PC-9 (cell line): ENCODE data around the gene LEKR1. TPM values are rescaled to one million over a fixed set of nuclear protein-coding genes. Genes with fewer than 3 reads are reported as not detected.

ENCODE experiments used
- BruUV-seq: library from RNA; stranded (reverse); fragments of 400-500 nt; replicated peaks from 2 replicates; lab custom pipeline; 2021; lab: Mats Ljungman, UMichigan
- CTCF ChIA-PET: fragments of 300-600 bp; sonication (Branson Sonifier 250); formaldehyde crosslinking; loops from one replicate; lab custom pipeline; 2022; ENCODE audit warnings: antibody characterized with exemption; lab: Charles Lee
- POLR2A ChIA-PET: fragments of 300-600 bp; sonication (Branson Sonifier 250); formaldehyde crosslinking; loops from one replicate; lab custom pipeline; 2022; ENCODE audit warnings: antibody characterized with exemption; ENCODE audit not compliant: unreplicated experiment; lab: Charles Lee
- DNase-seq, 2 experiments: peaks; one replicate each; pipeline versions ENCODE4 v3.0.0 to v3.0.0-alpha.2; 2015 to 2022; ENCODE audit warnings: mixed read lengths in 1 of 2
- H2AFZ ChIP-seq: fragments of 200-600 bp; sonication (generic); 2 replicates; pipeline ENCODE4 v1.8.1; 2017; ENCODE audit warnings: antibody characterized with exemption
- H3F3A ChIP-seq: fragments of 200-600 bp; sonication (generic); 2 replicates; pipeline ENCODE4 v1.8.1; 2017; ENCODE audit warnings: antibody characterized with exemption, mild to moderate bottlenecking, low read depth; ENCODE audit not compliant: insufficient read depth
- H3K27ac ChIP-seq: fragments of 200-600 bp; sonication (generic); 2 replicates; pipeline ENCODE4 v1.6.1; 2016; ENCODE audit warnings: mixed run types
- H3K27me3 ChIP-seq: fragments of 200-600 bp; sonication (generic); 2 replicates; pipeline ENCODE4 v1.6.1; 2016; ENCODE audit warnings: low read depth, mixed run types; ENCODE audit not compliant: insufficient read depth
- H3K36me3 ChIP-seq: fragments of 200-600 bp; sonication (generic); 2 replicates; pipeline ENCODE4 v1.6.1; 2016; ENCODE audit warnings: low read depth, mixed run types
- H3K4me1 ChIP-seq: fragments of 200-600 bp; sonication (generic); replicated peaks from 2 replicates; pipeline ENCODE4 v1.6.1; 2016; ENCODE audit warnings: mixed run types; ENCODE audit not compliant: insufficient read depth
- H3K4me2 ChIP-seq: fragments of 200-600 bp; sonication (generic); 2 replicates; pipeline ENCODE4 v1.6.1; 2017; ENCODE audit warnings: mixed run types
- H3K4me3 ChIP-seq: fragments of 200-600 bp; sonication (generic); 2 replicates; pipeline ENCODE4 v1.6.1; 2016; ENCODE audit warnings: mixed run types
- H3K79me2 ChIP-seq: fragments of 200-600 bp; sonication (generic); 2 replicates; pipeline ENCODE4 v1.6.1; 2017; ENCODE audit warnings: low read depth, mixed run types
- H3K9me2 ChIP-seq: fragments of 200-600 bp; sonication (generic); 2 replicates; pipeline ENCODE4 v1.8.1; 2017; ENCODE audit warnings: mild to moderate bottlenecking; ENCODE audit not compliant: insufficient read depth
- H3K9me3 ChIP-seq: fragments of 200-600 bp; sonication (generic); 2 replicates; pipeline ENCODE4 v1.8.1; 2016; ENCODE audit warnings: low read depth; ENCODE audit not compliant: insufficient read depth
- H4K20me1 ChIP-seq: fragments of 200-600 bp; sonication (generic); 2 replicates; pipeline ENCODE4 v1.8.1; 2017; ENCODE audit not compliant: insufficient read depth
- CTCF ChIP-seq: fragments of 200-600 bp; sonication (generic); conservative IDR thresholded peaks from 2 replicates; pipeline ENCODE4 v1.6.1; 2017; ENCODE audit warnings: mixed run types, antibody characterized with exemption, mild to moderate bottlenecking, moderate library complexity
- EZH2 ChIP-seq: fragments of 200-600 bp; sonication (generic); IDR thresholded peaks from 2 replicates; pipeline ENCODE4 v1.8.0; 2017; ENCODE audit warnings: antibody characterized with exemption, low read depth
- intact Hi-C: fragments of 100-400 bp; cut with micrococcal nuclease; formaldehyde crosslinking; loops from one replicate; pipeline ENCODE4 v1.10.0; 2022; ENCODE audit not compliant: unreplicated experiment
- total RNA-seq: library from RNA; stranded (reverse); gene quantifications from 2 replicates; pipeline ENCODE4 v1.2.3, GENCODE V29; 2021

Gene LEKR1
- total RNA-seq, 1 experiment from 2014 or later = 3.9 TPM

- intact Hi-C loops = no loop called here
- no peaks in the 10 kb centered on the region for H4K20me1 ChIP-seq
- no peak overlapping the region for H3K4me3 ChIP-seq
- no peaks in the 10 kb centered on the region; the same call in 1 of the 2 replicates for H3K9me3 ChIP-seq
- no peaks in the 10 kb centered on the region for H3K27me3 ChIP-seq
- ChIA-PET CTCF (no interaction called here), POLR2A (no interaction called here)
- H3K9me2 ChIP-seq = no peaks in the 10 kb centered on the region
- TF ChIP-seq EZH2 = no peak
- H3K27ac ChIP-seq = no peak overlapping the region
- no peak overlapping the region for H3K4me2 ChIP-seq
- H3K79me2 ChIP-seq = no peaks in the 10 kb centered on the region
- no peak for DNase-seq
- H3K4me1 ChIP-seq = peaks cover 5% of the 10 kb centered on the region; the same call in 1 of the 2 replicates
- no peak overlapping the region for H2AFZ ChIP-seq
- no peaks in the 10 kb centered on the region for H3F3A ChIP-seq
- H3K36me3 ChIP-seq = no peaks in the 10 kb centered on the region
- no TSS peak for BruUV-seq
Measured at GRCh38 chr3:156860873-156861272, 34.7 kb downstream of the LEKR1 start.

- no peak for TF ChIP-seq CTCF
- no peak for TF ChIP-seq EZH2
- peaks cover 5% of the 10 kb centered on the region; the same call in 1 of the 2 replicates for H3K4me1 ChIP-seq
- H3K36me3 ChIP-seq = no peaks in the 10 kb centered on the region
- intact Hi-C loops = no loop called here
- ChIA-PET CTCF (no interaction called here), POLR2A (no interaction called here)
- H3K27ac ChIP-seq = 0 out of 2 replicates have a peak overlapping the region, but pooled peaks have one; percentile 30
- H3K27me3 ChIP-seq = no peaks in the 10 kb centered on the region
- no peaks in the 10 kb centered on the region for H3F3A ChIP-seq
- no peak overlapping the region; the same call in 1 of the 2 replicates for H3K4me2 ChIP-seq
- no peaks in the 10 kb centered on the region for H3K9me3 ChIP-seq
- BruUV-seq = no TSS peak
- no peak for DNase-seq
- H3K9me2 ChIP-seq = no peaks in the 10 kb centered on the region
- H4K20me1 ChIP-seq = no peaks in the 10 kb centered on the region
- 0 out of 2 replicates have a peak overlapping the region, but pooled peaks have one; percentile 49 for H2AFZ ChIP-seq
- no peak overlapping the region for H3K4me3 ChIP-seq
- H3K79me2 ChIP-seq = no peaks in the 10 kb centered on the region
Measured at GRCh38 chr3:156862338-156862737, 36.2 kb downstream of the LEKR1 start.

GRCh38 chr3:156865732-156866131, 39.6 kb downstream of the LEKR1 start:
- BruUV-seq = no TSS peak
- ChIA-PET POLR2A (no interaction called here), CTCF (no interaction called here)
- H3K9me2 ChIP-seq = no peaks in the 10 kb centered on the region
- no peak overlapping the region for H3K4me2 ChIP-seq
- no peaks in the 10 kb centered on the region for H3K9me3 ChIP-seq
- intact Hi-C loops = no loop called here
- no peaks in the 10 kb centered on the region for H3F3A ChIP-seq
- H3K4me3 ChIP-seq = no peak overlapping the region
- no peaks in the 10 kb centered on the region for H3K79me2 ChIP-seq
- no peak overlapping the region for H2AFZ ChIP-seq
- H3K27me3 ChIP-seq = no peaks in the 10 kb centered on the region
- peaks cover 5% of the 10 kb centered on the region; the same call in 1 of the 2 replicates for H3K4me1 ChIP-seq
- H3K27ac ChIP-seq = no peak overlapping the region
- no peak for DNase-seq
- H3K36me3 ChIP-seq = no peaks in the 10 kb centered on the region
- H4K20me1 ChIP-seq = no peaks in the 10 kb centered on the region
- TF ChIP-seq CTCF (no peak), EZH2 (no peak)

GRCh38 chr3:156867174-156867573, 41.0 kb downstream of the LEKR1 start:
- Histone ChIP-seq H3F3A (no peaks in the 10 kb centered on the region), H3K4me2 (no peak overlapping the region), H3K9me3 (no peaks in the 10 kb centered on the region), H3K4me3 (no peak overlapping the region), H3K9me2 (no peaks in the 10 kb centered on the region), H3K27ac (no peak overlapping the region), H4K20me1 (no peaks in the 10 kb centered on the region), H3K27me3 (no peaks in the 10 kb centered on the region), H2AFZ (no peak overlapping the region), H3K4me1 (peaks cover 5% of the 10 kb centered on the region; the same call in 1 of the 2 replicates), H3K79me2 (no peaks in the 10 kb centered on the region), H3K36me3 (no peaks in the 10 kb centered on the region)
- intact Hi-C loops = no loop called here
- no peak for DNase-seq
- no peak for TF ChIP-seq CTCF
- TF ChIP-seq EZH2 = no peak
- CTCF ChIA-PET = no interaction called here
- no TSS peak for BruUV-seq
- POLR2A ChIA-PET = no interaction called here
